SIG-M5 (cell line): ENCODE data around the gene KLKB1.

ENCODE experiments used
- DNase-seq: peaks from one replicate; lab custom pipeline; 2025; lab: John Stamatoyannopoulos, UW

The KLKB1 gene

DNA sequence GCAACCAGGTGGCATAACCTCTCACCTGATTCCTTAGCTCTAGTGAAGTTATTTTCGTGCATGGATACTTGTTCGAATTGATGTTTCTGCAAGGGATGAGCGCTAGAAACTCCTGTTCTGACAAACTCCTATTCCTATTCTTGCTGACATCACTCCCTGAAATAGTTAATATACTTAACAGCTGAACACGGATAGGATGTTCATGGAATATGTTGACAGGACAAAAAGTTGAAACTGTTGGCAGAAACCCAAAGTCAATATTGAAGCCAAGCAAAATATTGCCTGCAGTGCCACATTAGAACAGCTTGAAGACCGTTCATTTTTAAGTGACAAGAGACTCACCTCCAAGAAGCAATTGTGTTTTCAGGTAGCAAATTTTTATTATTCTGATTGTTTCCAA lies at the start of gene KLKB1:
KLKB1 (plus strand) TSS at position 287 of the 400 bp plus-strand sequence. CDS start 689 bp downstream, outside the sequence.
- DNase-seq: no peak

DNA sequence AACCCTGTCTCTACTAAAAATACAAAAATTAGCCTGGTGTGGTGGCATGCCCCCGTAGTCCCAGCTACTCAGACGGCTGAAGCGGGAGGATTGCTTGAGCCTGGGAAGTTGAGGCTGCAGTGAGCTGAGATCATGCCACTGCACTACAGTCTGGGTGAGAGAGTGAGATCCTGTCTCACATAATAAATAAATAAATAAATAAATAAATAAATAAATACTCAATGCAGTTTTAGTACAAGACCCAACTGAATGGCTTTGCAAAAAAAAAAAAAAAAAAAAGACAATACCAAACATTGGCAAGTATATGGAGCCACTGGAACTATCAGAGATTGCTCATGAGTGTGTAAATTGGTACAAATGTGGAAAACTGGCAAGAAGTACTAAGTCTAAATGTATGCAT lies 39.2 kb upstream of the KLKB1 start:
- no peak for DNase-seq

DNA sequence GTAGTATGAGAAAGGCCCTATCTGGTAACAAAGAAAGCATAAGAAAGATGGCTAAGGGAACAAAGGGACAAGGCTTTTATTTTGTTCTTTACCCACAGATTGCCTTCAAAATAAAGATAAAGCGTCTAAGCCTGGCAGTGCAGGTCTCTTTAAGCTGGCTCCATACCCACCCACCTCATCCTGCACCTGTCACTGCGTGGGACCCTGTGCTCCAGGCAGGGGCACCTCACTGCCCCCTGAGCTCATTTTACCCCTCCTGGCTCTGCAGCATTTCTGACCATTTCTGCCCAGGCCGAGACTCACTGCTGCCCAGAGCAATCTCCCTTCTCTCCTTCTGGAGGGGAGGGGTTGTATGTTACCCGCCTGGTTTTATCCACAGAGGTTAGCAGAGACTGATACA lies 37.7 kb upstream of the KLKB1 start:
- no peak for DNase-seq

DNA sequence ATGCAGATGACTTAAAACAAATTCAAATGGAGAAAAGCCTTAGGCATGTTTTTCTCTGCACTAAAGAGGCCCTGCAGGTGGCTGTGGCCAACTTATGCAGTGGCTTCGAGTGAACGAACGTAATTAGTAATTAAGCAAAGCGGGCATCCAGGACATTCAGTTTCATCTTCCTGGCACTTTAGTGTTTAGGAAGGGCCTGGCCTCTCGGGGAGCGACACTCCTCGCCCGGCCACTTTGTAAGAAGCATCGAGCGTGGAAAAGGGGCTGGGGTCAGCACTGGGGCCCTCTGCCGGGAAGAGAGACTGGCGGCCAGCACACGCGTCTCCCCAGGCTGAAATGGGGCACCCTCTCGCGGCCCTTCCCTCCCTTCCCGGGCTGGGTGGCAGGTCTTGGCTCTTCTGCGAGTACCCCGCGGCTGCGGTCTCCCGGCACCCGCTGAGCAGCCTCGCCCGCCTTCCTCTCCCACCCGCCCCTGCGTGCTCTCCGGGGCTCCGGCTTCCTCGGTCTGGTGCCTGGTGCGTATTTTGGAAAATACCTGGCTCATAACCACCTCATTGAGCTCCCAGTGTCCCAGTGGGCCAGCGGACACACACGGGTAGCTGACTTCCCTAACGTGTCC lies 36.6 kb upstream of the KLKB1 start:
- DNase-seq: no peak

DNA sequence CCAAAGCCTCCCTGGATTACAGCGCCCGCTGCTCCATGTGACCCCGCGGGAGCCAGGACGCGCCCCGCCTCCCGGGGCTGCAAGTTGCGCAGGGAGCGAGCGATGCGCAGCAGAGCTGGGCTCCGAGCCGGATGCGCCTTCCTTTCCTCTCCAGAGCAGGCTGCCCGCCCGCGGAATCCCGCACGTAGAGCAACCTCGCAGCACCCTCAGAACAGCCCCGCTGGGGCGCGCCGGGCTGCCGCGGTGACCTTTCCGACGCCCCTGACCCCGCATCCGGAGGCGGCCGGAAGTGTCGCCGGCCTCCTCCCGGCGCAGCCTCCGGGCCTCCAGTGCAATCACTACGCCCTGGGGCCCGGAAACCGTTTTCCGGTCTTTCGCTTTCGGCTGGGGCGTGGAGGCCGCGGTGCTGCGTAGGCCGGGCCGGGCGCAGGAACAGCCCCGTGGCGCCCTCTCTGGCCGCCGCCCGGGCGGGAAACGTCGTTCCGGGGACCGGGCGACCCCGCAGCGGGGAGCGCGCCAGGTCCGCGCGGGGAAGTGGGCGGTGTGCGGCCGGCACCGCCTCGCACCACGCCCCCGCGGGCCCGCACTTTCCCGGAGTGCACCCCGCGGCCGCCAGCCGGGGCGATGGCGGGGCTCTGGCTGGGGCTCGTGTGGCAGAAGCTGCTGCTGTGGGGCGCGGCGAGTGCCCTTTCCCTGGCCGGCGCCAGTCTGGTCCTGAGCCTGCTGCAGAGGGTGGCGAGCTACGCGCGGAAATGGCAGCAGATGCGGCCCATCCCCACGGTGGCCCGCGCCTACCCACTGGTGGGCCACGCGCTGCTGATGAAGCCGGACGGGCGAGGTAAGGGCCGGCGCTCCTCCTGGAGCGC lies 35.9 kb upstream of the KLKB1 start, which contains the start of gene CYP4V2:
CYP4V2 (plus strand) TSS at position 368 of the 866 bp plus-strand sequence; CDS start at position 625, 257 bp downstream.
- no peak for DNase-seq

DNA sequence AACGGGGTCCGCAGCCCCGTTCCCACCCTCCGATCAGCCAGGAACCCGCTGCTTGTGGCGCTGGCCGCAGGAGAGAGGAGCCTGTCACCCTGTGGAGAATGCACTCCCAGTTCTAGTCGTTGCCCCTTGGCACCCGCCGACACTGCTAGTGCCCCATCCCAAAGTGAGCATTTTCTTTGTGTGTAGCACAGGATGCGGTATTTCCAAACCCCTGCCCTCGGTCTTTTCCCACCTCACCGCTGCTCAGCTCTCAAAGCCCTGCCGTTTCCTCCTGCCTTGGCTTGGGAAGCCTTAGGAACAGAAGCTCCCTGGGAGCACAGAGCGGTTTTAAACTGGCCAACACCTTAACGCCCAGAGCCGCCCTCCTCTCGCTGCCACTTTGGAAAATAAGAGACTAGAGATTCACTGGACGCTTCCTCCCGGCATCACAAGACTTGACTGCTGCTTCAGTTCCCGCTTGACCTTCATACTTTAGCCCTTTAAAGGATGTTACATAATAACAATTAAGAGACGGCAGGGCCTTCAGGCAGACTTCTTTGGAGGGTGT lies 35.2 kb upstream of the KLKB1 start:
- DNase-seq: no peak

DNA sequence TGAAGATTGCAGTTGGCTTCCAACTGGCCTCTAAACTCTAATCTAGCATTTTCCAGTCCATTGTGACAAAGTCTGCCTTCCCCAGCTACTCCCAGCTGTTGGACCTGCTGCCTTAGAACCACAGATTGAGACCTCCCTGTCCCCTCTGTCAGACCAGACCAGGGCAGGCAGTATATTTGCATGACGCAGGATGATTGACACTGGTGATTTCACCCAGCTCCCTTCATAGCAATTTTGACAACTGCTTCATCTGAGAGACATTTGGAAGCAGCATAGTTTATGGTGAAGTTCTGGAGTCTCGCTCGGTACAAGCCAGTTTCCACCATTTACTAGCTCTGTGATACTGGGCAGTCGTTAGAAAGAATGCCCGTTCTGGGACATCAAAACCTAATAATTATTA lies 33.5 kb upstream of the KLKB1 start:
- DNase-seq: no peak

DNA sequence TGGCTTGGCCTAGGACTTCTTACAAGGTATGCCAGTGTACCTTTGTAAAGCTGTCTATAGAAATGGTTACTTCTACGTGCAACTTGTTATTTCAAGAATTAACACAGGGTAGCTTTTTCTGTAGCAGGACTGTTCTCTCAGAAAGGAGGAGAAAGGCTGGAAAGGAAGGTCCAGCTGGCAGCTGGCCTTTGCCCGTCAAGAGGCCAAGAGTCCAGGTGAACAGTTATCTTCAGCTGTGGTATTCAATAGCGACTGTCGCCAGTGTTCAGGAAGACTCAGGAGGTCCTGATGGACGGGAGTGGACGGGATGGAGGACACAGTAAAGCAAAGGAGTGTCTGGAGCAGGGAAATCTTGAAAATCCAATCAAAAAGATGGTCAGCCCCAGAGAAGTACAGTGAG lies 31.2 kb upstream of the KLKB1 start:
- DNase-seq: no peak

DNA sequence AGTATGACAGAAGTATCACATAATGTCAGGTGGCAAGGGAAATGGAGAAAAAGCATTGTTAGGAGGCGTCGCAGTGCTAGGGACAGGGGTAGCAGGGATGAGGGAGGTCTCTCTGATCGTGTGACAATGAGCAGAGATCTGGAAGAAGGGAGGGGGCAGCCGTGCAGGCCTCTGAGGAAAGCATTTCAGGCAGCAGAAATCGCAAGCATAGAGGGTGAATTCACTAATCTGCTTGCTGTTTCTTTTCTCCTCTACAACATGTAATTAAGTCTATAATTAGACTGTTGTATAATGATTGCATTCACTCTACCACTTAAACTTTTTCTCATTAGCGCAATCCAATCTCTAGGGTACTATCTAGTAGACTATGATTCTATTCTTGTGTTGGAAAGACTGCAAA lies 26.8 kb upstream of the KLKB1 start:
- DNase-seq: no peak

DNA sequence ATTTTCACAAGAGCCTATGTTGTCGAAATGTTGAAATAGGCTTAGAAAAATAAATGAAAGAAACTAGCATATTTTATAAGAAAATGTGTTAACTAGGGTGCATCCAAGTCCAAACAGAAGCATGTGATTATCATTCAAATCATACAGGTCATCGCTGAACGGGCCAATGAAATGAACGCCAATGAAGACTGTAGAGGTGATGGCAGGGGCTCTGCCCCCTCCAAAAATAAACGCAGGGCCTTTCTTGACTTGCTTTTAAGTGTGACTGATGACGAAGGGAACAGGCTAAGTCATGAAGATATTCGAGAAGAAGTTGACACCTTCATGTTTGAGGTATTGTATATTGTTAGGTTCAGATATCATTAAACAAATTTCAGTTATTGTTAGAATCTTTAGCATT lies 26.3 kb upstream of the KLKB1 start:
- no peak for DNase-seq

DNA sequence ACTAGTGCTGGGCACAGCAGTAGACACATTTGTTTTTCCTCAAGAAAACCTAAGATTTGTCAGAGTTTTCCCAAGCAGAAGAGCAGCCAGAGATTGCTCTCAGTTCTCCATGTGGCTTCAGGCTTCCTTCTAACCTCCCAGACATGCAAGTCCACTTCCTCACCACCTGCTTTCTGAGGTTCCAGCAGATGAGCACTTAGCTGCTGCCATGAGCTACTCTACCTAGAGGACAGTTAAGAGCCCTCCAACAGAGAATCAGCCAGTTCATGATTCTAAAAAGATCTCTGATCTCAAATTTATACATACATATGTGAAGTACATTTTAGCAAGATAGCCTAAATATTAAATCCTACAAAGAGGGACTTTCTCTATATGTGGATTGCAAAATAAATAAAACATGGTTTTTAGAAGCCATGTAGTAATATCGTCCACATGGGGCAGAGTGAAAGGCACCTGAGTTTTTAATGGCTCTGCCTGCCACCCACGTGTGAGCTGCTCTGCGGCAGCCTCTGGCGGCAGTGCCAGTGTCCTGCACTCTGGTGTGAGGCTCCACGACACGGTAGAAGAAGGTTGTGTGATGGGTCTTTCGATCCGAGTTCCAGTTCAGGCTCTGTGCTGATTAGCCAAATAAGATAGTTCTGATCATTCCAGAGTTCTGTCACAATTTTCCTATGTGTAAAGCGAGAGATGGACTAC lies 25.6 kb upstream of the KLKB1 start:
- DNase-seq: no peak

DNA sequence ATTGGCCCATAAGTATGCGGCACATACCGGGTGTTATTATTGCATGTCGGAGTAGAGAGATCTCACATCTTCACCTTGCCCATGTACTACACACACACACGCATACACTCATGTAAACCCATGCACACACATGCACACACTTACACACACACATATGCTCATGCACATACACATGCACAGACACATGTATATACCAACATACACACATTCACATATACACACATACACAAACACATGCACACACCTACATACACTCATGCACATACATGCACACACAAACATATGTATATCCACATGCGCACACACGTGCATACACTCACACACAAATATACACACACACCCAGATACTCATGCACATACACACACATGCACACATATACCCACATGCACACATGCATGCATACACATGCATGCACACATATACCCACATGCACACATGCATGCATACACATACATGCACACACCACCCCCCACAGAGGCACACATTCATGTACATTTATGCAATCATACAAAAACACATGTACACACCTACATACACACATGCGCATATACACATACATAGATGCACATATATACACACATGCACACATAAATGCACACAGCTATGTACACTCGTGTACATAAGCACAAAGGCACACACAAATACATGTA lies 24.7 kb upstream of the KLKB1 start:
- DNase-seq: no peak

DNA sequence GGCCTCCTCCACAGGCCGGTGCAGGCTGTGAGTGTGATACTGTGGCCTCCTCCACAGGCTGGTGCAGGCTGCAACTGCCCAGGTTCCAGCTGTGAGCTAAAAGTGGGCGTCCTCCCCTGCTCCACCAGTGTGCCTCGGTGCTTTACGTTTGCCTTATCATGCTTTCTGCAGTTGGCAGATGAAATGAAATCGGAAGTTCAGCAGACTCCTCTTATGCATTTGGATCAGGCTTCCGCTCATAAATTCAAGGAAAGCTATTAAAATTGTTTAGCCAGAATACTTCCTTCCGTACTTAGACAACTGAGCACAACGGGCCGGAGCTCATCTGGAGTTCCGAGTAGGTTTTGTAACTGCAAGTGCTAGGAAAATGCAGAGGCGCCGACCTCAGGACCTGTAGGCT lies 23.9 kb upstream of the KLKB1 start:
- no peak for DNase-seq

DNA sequence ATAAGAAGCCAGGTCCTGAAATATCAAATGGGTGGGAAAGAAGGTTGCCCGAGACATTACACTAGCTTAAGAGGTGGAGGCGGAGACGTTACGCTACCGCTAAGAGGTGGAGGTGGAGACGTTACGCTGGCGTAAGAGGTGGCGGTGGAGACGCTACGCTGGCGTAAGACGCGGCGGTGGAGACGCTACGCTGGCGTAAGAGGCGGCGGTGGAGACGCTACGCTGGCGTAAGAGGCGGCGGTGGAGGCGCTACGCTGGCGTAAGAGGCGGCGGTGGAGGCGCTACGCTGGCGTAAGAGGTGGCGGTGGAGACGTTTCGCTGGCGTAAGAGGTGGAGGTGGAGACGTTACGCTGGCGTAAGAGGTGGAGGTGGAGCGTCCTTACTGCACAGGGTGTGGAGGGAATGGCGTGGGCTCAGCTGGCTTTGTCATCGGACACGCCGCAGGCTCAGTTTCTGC lies 23.2 kb upstream of the KLKB1 start:
- DNase-seq: no peak

DNA sequence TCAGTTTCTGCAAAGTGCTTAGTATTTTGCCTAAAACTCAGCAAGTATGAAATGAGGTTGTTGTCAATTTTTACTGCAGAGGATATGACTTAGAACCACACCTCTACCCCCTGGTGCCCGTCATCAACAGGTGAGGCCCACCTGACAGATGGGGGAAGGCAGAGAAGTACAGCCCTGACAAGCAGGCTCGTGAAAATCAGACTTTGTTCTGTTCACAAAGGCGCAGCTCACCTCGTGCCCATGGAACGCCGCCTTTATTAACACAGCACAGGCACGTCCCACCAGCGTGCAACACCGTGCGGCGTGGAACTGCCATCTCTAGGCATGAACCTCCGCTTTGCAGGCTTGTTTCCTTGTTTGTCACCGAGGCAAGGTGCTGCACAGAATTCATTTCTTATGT lies 22.6 kb upstream of the KLKB1 start:
- no peak for DNase-seq

DNA sequence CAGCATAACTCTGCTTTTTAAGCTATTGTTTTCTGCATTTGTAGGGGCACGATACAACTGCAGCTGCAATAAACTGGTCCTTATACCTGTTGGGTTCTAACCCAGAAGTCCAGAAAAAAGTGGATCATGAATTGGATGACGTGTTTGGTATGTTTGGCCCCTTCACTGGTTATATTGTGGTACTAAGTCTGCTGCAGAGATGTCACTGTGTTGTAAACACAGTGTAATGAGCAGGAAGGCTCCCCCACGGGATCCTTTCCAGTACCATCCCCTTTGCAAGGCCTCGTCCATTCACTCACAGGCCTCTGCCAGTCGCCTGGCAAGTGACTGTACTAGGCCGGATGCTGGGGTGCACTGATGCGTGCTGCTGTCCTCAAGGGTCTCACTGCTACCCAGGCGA lies 22.2 kb upstream of the KLKB1 start:
- DNase-seq: no peak

DNA sequence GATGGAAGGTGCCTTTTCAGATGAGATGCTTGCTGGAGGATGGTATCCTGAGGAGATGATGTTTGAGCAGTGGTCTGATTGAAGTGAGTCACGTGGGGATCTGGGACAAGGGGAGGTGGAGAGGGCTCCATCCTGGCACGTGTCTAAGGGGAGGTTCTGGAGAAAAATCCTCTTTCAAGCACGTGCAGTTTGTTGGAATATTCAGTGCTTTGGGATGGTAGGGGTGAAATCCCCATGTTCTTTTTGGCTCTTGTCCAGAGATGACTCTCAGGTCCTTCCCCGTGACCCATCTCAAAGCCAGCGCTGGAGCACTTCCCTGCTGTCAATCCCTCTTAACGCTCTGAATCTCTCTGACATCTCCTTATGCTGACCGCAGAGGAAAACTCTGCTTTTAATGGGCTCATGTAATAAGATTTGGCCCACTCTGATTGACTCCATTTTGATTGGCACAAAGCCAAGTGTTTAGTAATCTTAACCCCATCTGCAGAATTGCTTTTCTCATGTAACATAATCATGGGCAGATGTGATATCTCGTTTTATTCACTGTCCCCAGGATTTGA lies 10.8 kb upstream of the KLKB1 start:
- no peak for DNase-seq

DNA sequence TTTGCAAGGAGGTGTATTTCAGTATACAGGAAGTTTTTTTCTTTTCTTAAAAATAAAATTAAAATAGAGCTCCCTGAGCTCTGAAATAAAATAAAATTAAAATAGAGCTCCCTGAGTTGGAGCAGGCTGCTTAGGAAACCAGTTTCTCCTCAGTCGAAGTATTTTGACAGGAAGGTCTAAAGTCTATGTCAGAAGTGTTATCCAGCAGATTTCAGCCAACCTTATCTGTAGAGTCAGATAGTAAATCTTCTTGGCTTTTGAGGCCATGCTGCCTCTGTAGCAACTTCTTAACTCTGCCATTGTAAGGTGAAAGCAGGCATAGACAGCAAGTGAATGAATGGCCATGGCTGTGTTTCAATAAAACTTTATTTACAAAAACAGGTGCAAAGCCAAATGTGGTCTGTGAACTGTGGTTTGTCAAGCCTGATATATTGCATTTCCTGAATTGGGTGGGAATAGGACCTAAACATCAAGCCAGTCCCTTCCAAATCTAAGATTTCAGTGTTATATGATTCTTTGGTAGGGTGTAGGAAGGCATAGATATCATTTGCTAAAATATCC lies 9.5 kb upstream of the KLKB1 start:
- no peak for DNase-seq

DNA sequence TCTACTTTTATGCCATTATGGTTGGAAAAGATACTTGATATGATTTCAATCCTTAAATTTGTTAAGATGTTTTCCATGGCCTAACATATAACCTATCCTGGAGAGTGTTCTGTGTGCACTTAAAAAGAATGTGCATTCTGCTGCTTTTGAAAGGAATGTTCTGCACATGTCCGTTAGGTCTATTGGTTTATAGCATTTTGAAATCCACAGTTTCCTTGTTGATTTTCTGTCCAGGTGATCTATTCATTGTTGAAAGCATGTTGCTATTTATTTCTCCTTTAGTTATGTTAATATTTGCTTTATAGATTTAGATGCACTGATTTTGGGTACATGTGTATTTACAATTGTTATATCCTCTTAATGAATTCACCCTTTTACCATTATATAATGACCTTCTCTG lies 5.7 kb upstream of the KLKB1 start:
- DNase-seq: no peak

DNA sequence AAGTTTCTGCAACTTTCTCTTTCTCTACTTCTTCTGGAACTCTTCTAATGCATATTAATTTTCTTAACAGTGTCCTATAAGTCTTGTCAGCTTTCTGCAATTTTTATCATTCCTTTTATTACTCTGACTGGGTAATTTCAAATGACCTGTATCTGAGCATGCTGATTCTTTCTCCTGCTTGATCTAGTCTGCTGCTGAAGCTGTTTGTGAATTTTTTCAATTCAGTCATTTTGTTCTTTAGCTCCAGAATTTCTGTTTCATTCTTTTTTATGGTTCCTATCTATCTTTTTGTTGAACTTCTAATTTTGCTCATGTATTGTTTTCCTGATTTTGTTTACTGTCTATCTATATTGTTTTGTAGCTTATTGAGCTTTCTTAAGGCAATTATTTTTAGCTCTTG lies 1.5 kb upstream of the KLKB1 start:
- DNase-seq: no peak

DNA sequence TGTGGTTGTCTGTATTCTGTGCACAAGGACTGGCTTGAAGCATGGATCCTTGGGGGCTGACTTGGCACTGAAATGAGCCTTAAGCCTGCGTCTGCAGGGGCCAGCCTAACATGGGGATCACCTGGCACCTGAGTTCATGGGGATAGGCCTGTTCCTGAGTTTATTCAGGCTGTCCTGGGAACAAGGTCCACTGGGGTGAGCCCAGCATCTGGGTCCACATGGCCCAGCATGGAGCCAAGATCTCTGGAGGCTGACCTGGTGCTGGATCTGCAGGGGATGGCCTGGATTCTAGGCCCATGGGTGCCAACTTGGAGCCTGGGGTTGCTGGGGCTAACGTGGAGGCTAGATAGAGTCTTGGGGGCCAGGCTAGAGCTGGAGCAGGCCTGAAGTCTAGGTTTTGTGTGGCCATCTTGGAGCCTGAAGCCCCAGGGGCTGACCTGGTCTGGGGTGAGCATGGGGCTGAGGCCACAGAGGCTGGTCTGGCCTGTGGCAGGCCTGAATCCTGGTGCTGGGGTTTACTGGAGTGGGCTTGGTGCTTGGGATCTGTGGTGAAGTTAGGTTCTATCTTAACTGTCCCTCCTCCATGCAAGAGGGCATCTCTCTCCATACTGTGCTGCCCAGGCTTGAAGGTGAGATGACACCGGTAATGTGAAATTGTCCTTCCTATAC lies 652 bp upstream of the KLKB1 start:
- DNase-seq: no peak
